Nephron progenitor cell (in vitro differentiated cells): ENCODE data around the gene GLP1R.

Source experiments
- DNase-seq: peaks from one replicate; pipeline ENCODE4 v3.0.0; 2021
- H3K27ac Mint-ChIP-seq: 2 replicates; pipeline ENCODE4 v1.8.0; 2021; ENCODE audit warnings: mild to moderate bottlenecking, moderate library complexity, mixed read lengths
- H3K27me3 Mint-ChIP-seq: 2 replicates; pipeline ENCODE4 v1.8.0; 2021; ENCODE audit warnings: mild to moderate bottlenecking, low read depth, mixed read lengths; ENCODE audit not compliant: poor library complexity
- H3K36me3 Mint-ChIP-seq: 2 replicates; pipeline ENCODE4 v1.8.0; 2021; ENCODE audit warnings: low read depth, mixed read lengths
- H3K4me1 Mint-ChIP-seq: 2 replicates; pipeline ENCODE4 v1.8.0; 2021; ENCODE audit warnings: mixed read lengths
- H3K4me3 Mint-ChIP-seq: 2 replicates; pipeline ENCODE4 v1.8.0; 2021; ENCODE audit warnings: mild to moderate bottlenecking, moderate library complexity, mixed read lengths
- H3K9me3 Mint-ChIP-seq: 2 replicates; pipeline ENCODE4 v1.8.0; 2021; ENCODE audit warnings: mild to moderate bottlenecking, moderate library complexity, mixed read lengths
- TF ChIP-seq, protein P1 (sequence below): fragments of 200-600 bp; sonication (generic); IDR thresholded peaks from 2 replicates; pipeline ENCODE4 v1.5.0; 2021; ENCODE audit warnings: antibody characterized with exemption

The GLP1R gene

DNA sequence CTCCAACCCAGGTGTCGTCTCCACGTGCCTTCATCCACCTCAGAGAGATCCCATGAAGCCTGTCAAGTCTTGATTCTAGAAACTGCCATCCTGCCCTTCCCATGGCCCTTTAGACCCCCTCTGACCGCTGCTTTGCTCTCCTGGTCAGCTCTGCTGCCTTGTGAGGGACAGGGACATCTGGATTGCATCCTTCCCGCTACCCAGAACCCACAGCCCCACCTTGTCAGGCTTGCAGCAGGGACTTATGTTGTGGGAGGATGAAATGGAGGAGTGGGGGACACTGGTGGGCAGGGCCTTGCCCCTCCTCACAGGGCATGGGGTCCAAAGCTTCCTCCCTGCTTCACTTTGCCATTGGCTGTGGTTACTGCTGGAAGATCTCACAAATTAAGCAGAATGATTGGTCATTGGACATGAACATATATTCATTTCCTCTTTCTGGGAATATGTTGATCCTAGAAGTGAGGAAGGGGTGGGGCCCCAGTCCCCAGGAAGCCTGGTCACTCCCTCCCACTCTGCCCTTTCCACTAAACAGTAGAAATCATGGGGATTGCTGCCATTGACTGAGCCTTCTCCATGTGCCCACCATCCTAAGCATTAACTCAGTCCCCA is 4.5 kb downstream of the GLP1R start:
- Mint-ChIP-seq H3K9me3 (no peaks in the 10 kb centered on the region), H3K27me3 (peaks cover 72% of the 10 kb centered on the region), H3K4me3 (no peak overlapping the region), H3K36me3 (no peaks in the 10 kb centered on the region), H3K27ac (no peak overlapping the region), H3K4me1 (peaks cover 23% of the 10 kb centered on the region)
- DNase-seq, result no peak
- TF ChIP-seq, protein P1, sequence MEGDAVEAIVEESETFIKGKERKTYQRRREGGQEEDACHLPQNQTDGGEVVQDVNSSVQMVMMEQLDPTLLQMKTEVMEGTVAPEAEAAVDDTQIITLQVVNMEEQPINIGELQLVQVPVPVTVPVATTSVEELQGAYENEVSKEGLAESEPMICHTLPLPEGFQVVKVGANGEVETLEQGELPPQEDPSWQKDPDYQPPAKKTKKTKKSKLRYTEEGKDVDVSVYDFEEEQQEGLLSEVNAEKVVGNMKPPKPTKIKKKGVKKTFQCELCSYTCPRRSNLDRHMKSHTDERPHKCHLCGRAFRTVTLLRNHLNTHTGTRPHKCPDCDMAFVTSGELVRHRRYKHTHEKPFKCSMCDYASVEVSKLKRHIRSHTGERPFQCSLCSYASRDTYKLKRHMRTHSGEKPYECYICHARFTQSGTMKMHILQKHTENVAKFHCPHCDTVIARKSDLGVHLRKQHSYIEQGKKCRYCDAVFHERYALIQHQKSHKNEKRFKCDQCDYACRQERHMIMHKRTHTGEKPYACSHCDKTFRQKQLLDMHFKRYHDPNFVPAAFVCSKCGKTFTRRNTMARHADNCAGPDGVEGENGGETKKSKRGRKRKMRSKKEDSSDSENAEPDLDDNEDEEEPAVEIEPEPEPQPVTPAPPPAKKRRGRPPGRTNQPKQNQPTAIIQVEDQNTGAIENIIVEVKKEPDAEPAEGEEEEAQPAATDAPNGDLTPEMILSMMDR, result no peak

DNA sequence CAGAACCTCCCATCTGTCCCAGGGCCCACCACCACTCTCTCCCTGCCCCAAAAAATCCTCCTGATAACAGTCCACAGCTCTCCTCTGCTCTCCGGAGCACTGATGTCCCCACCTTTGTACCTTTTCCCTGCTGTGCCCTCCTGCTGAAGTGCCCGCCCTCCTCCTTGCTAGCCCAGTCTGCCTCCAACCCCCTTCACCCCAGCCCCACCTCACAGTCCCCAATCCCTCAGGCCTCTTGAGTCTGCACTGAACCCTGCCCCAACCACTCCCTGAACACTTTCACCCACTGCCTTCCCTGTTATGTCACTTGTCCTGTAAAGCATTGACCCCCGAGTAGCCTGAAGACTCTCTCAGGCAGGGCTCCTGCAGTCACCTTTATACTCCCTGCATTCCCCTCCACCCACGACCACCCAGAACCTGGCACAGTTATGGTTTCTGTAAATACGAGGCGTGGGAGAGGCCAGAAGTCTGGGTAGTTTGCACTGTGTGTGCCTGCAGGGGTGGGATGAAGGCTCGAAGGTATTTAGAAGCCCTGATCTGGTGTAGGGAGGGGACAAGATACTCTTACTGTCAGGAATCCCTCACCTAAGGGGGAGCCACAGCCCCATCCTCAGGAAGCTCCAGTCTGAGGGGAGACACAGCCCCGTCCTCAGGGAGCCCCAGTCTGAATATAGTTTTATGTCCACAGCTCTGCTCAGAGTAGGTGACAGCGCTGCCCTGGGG is 5.4 kb downstream of the GLP1R start:
- peaks cover 24% of the 10 kb centered on the region for H3K4me1 Mint-ChIP-seq
- TF ChIP-seq, protein P1, result no peak
- H3K9me3 Mint-ChIP-seq, result no peaks in the 10 kb centered on the region
- no peak overlapping the region for H3K4me3 Mint-ChIP-seq
- no peaks in the 10 kb centered on the region for H3K36me3 Mint-ChIP-seq
- DNase-seq, result no peak
- H3K27me3 Mint-ChIP-seq, result peaks cover 67% of the 10 kb centered on the region
- H3K27ac Mint-ChIP-seq, result no peak overlapping the region

DNA sequence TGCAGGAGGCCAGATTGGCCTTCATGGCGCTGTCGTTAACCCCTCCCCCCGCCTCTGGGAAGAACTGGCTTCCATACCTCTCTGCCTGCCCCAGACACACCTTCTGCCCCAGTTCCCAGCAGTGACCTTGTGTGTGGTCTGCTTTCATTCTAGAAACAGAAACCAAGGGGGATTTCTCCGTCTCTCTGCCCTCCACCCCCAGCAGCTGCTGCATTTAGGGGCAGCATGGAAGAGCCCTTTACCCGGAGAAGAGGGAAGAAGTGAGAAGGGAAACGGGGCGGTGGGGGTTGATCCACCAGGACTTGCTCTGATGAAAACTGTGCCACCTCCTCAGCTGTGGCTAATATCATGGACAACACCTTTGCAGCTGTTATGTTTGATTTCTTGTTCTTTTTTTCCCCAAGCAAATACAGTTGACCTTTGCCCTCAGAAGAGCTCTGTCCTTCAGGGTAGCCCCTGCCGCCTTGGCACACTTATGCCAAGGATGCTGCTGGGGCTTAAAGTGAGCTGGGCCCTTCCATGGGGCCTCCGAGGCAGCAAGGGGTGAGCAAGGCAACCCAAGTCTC is 6.1 kb downstream of the GLP1R start:
- Mint-ChIP-seq H3K4me1 (peaks cover 29% of the 10 kb centered on the region), H3K4me3 (no peak overlapping the region), H3K9me3 (no peaks in the 10 kb centered on the region), H3K36me3 (no peaks in the 10 kb centered on the region), H3K27ac (no peak overlapping the region), H3K27me3 (peaks cover 64% of the 10 kb centered on the region)
- TF ChIP-seq, protein P1, result no peak
- no peak for DNase-seq

DNA sequence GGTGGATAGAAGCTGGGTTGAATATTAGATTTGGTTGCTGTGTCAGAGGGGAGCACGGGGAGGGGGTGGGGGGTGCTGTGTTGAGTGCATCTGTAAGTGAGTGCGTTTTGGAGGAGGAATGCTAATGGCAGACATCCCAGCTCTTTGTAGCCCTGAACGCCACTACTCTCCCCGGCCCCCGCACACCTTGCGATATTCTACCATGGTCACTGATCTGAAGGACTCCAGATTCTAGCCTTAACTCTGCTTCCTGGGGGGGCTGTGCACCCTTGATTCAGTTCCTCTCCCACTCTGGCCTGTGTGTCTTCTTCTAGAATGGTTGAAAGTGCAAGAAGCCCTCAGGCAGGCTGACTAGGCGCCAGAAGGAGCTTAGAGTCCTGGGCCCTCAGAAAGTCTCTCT is 7.1 kb downstream of the GLP1R start:
- Mint-ChIP-seq H3K4me1 (peaks cover 38% of the 10 kb centered on the region), H3K4me3 (no peak overlapping the region), H3K9me3 (no peaks in the 10 kb centered on the region), H3K36me3 (no peaks in the 10 kb centered on the region), H3K27me3 (peaks cover 58% of the 10 kb centered on the region), H3K27ac (no peak overlapping the region)
- TF ChIP-seq, protein P1, result no peak
- no peak for DNase-seq

DNA sequence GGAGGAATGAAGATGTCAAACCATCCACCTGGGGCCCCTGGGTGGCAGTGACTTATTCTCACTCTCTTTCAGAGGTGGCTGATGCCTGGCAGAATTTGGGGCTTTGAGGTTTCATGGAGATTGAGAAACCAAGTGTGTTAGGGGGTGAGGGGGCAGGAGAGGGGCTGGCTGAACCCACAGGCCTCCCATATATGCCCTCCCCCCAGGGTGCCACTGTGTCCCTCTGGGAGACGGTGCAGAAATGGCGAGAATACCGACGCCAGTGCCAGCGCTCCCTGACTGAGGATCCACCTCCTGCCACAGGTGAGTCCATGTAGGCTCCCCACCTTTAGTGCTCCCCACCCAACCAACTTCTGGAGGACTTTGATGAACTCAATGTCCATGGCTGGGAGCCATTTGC is 7.6 kb downstream of the GLP1R start:
- no peaks in the 10 kb centered on the region for H3K36me3 Mint-ChIP-seq
- H3K9me3 Mint-ChIP-seq, result no peaks in the 10 kb centered on the region
- H3K27ac Mint-ChIP-seq, result no peak overlapping the region
- peaks cover 43% of the 10 kb centered on the region for H3K4me1 Mint-ChIP-seq
- peaks cover 52% of the 10 kb centered on the region for H3K27me3 Mint-ChIP-seq
- H3K4me3 Mint-ChIP-seq, result no peak overlapping the region
- TF ChIP-seq, protein P1, result no peak
- DNase-seq, result no peak
